HL-60/S4 treated with phorbol 12-myristate 13-acetate at 8.2 ng/mL for 4 days and 3 days (cell line): ENCODE results near the gene VDR.

Source experiments
- in situ Hi-C: fragments of 300-500 bp; cut with MboI; formaldehyde crosslinking; loops from 2 replicates; pipeline ENCODE4 v1.15.0; 2022; ENCODE audit warnings: low sequenced_read_pairs

Gene VDR

GRCh38 chr12:47904713-47905709 is at the start of gene VDR:
VDR (minus strand) TSS chr12:47904994; CDS start chr12:47879113, 25,881 bp downstream.
- in situ Hi-C loops = no loop called here

GRCh38 chr12:47954058-47954457 is 49.3 kb upstream of the VDR start:
- in situ Hi-C loops = no loop called here

- in situ Hi-C loops = no loop called here
Observed at GRCh38 chr12:47950856-47951468, 46.2 kb upstream of the VDR start.

- in situ Hi-C loops = no loop called here
Observed at GRCh38 chr12:47949441-47950341, 44.9 kb upstream of the VDR start.

GRCh38 chr12:47947341-47947740 is 42.5 kb upstream of the VDR start:
- in situ Hi-C loops = no loop called here

GRCh38 chr12:47946413-47947323 is 41.9 kb upstream of the VDR start:
- in situ Hi-C loops = no loop called here

GRCh38 chr12:47945341-47945728 is 40.5 kb upstream of the VDR start:
- in situ Hi-C loops = no loop called here

GRCh38 chr12:47944685-47945340 is 40.0 kb upstream of the VDR start:
- in situ Hi-C loops = no loop called here

- in situ Hi-C loops = no loop called here
Observed at GRCh38 chr12:47943623-47944340, 39.0 kb upstream of the VDR start.

- in situ Hi-C loops = no loop called here
Observed at GRCh38 chr12:47942614-47943225, 37.9 kb upstream of the VDR start.

GRCh38 chr12:47941871-47942613 is 37.2 kb upstream of the VDR start:
- in situ Hi-C loops = no loop called here

GRCh38 chr12:47941475-47941780 is 36.6 kb upstream of the VDR start:
- in situ Hi-C loops = no loop called here

- in situ Hi-C loops = no loop called here
Observed at GRCh38 chr12:47940773-47941474, 36.1 kb upstream of the VDR start.

- in situ Hi-C loops = no loop called here
Observed at GRCh38 chr12:47939009-47939601, 34.3 kb upstream of the VDR start.

- in situ Hi-C loops = no loop called here
Observed at GRCh38 chr12:47938594-47938993, 33.8 kb upstream of the VDR start.

GRCh38 chr12:47938093-47938492 is 33.3 kb upstream of the VDR start:
- in situ Hi-C loops = no loop called here

GRCh38 chr12:47935184-47935583 is 30.4 kb upstream of the VDR start:
- in situ Hi-C loops = no loop called here
